Activated B cell treated with CpG ODN at 0.5 μM for 24 hours (primary cell): ENCODE measurements around the gene GGT7. TPM values are rescaled to one million over a fixed set of nuclear protein-coding genes. Genes with fewer than 3 reads are reported as not detected.

Source experiments
- ATAC-seq: fragments of 200-7000 bp; cut with Tn5 transposase; one replicate; pipeline ENCODE4 v1.10.0; 2021; ENCODE audit warnings: low read depth, mild to moderate bottlenecking, moderate library complexity
- CTCF ChIA-PET: fragments of 350-600 bp; sonication (Branson Sonifier 250); formaldehyde crosslinking; loops from one replicate; lab custom pipeline; 2021; ENCODE audit warnings: antibody characterized with exemption; lab: Charles Lee
- POLR2A ChIA-PET: fragments of 350-600 bp; sonication (Branson Sonifier 250); formaldehyde crosslinking; loops from one replicate; lab custom pipeline; 2021; ENCODE audit warnings: antibody characterized with exemption; lab: Charles Lee
- DNase-seq: peaks from one replicate; pipeline ENCODE4 v3.0.0; 2022
- H3K27ac Mint-ChIP-seq: one replicate; pipeline ENCODE4 v1.8.0; 2020; ENCODE audit warnings: mixed read lengths
- H3K27me3 Mint-ChIP-seq: one replicate; pipeline ENCODE4 v1.8.0; 2021; ENCODE audit warnings: mixed read lengths
- H3K36me3 Mint-ChIP-seq: one replicate; pipeline ENCODE4 v1.8.0; 2021; ENCODE audit warnings: low read depth, mixed read lengths
- H3K4me1 Mint-ChIP-seq: one replicate; pipeline ENCODE4 v1.8.0; 2021; ENCODE audit warnings: mixed read lengths
- H3K4me3 Mint-ChIP-seq: one replicate; pipeline ENCODE4 v1.8.0; 2020; ENCODE audit warnings: mild to moderate bottlenecking, mixed read lengths
- H3K9me3 Mint-ChIP-seq: one replicate; pipeline ENCODE4 v1.8.0; 2020; ENCODE audit warnings: mixed read lengths
- intact Hi-C: fragments of 100-400 bp; cut with micrococcal nuclease; formaldehyde crosslinking; loops from one replicate; pipeline ENCODE4 v1.15.1; 2024
- total RNA-seq: library from RNA; stranded (reverse); gene quantifications from 2 replicates; pipeline ENCODE4 v1.2.3, GENCODE V29; 2022
- TF ChIP-seq, protein P1 (sequence below): fragments of 200-600 bp; IDR thresholded peaks from one replicate; pipeline ENCODE4 v1.8.0; 2022; ENCODE audit warnings: antibody characterized with exemption, mild to moderate bottlenecking

GGT7 gene
- total RNA-seq, 1 donor from 2014 or later, result 20.6 TPM

DNA sequence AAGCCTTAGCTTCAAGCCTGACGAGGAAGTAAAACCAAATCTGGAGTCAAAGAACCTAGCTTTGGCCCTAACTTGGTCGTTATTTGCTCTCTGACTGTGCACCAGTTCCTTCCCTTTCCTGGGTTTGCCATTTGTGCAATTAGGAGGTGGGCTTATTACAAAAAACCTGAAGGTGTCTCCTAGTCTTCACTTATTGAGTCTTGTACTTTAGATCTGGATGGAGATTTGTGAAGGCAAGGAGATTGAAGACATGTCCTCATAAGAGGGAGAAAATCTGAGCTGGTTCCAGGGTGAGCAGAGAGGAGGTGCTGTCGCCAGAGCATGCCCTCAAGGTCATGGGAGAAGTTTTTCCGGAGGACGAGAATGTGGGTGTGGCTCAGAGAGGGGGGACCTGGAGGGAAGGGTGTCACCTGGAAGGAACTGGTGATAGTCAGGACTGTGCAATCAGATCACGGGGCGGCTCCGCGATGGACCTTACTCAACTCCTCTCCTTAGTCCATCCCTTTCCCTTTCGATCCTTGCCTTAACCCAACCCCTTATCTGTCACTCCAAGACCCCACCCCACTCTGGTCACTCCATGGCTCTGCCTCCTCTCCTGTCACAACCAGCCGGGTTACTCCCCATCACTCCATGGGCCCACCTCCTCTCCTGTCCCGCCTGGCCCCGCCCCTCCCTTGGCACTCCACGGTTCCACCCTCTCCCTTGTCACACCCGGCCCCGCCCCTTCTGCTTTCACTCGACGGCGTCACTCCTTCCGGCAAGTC, 3.2 kb upstream of the GGT7 start:
- Mint-ChIP-seq H3K36me3 (no peaks in the 10 kb centered on the region), H3K4me1 (peaks cover 53% of the 10 kb centered on the region), H3K27me3 (no peaks in the 10 kb centered on the region), H3K9me3 (no peaks in the 10 kb centered on the region), H3K27ac (peak overlapping the region; percentile 25), H3K4me3 (peak overlapping the region; percentile 86)
- ChIA-PET CTCF (no interaction called here), POLR2A (interaction anchor here (0.8 to 1.7 kb wide), 5 partner anchors 13 to 1077 kb away, joined by 3 to 16 read pairs (median 4); partner anchors contain the start of genes EDEM2, GSS and MYH7B)
- TF ChIP-seq, protein P1, sequence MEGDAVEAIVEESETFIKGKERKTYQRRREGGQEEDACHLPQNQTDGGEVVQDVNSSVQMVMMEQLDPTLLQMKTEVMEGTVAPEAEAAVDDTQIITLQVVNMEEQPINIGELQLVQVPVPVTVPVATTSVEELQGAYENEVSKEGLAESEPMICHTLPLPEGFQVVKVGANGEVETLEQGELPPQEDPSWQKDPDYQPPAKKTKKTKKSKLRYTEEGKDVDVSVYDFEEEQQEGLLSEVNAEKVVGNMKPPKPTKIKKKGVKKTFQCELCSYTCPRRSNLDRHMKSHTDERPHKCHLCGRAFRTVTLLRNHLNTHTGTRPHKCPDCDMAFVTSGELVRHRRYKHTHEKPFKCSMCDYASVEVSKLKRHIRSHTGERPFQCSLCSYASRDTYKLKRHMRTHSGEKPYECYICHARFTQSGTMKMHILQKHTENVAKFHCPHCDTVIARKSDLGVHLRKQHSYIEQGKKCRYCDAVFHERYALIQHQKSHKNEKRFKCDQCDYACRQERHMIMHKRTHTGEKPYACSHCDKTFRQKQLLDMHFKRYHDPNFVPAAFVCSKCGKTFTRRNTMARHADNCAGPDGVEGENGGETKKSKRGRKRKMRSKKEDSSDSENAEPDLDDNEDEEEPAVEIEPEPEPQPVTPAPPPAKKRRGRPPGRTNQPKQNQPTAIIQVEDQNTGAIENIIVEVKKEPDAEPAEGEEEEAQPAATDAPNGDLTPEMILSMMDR, result no peak
- DNase-seq (no peak), ATAC-seq (peak; percentile 79)
- intact Hi-C loops, result loop anchor here (1.0 to 10.0 kb wide), 9 partner anchors 51 to 1079 kb away; partner anchors contain the start of genes AHCY, DYNLRB1, ERGIC3 and GSS

DNA sequence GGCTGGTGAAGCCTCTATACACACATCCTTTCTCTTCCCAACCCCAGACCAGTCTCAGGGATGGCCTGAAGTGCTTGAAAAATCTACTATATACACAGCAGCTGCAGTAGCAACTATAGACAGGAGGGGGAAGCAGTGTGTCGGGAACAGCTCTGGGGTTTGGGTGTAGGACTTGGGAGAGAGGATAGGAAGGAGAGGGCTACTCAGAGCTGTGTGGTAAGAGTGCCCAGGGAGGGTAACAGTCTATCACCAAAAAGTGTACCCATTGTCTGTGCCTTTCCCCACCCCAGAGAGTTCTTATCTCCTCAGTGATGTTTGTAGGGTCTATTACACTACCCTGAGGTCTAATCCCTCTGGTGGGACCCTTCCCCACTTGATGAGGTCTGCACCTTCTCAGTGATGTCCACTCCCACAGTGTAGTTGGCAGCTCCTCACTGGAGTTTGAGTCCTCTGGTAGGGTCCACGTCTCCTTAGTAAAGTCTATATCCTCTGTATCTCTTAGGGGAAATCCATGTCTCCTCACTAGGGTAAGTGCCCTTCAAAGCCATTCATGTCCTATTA, 1.5 kb upstream of the GGT7 start:
- TF ChIP-seq, protein P1, result no peak

DNA sequence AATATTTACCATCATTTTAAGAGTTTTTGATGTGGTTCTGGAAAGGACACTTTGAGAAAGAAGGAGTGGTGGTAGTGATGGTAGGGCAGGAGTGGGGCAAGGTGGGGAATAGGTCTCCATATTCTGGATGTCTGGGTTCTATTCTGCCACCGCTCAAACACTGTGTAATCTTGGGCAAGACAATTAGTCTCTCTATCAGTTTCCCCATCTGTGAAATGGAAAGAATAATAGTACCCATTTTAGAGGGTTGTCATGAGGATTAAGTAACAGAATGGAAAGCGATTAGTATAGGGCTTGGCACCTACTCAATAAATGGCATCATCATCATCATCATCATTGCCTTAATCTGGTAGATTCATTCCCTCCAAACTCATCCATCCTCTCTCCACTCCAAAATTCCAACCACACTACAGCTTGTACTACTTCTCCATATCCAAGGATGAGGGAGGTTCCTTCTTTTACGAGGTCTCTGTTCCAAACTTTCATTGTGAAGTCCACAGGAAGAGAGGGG, 982 bp upstream of the GGT7 start:
- Mint-ChIP-seq H3K27ac (peak overlapping the region; percentile 13), H3K36me3 (no peaks in the 10 kb centered on the region), H3K4me1 (peaks cover 53% of the 10 kb centered on the region), H3K4me3 (peak overlapping the region; percentile 78), H3K27me3 (no peaks in the 10 kb centered on the region), H3K9me3 (no peaks in the 10 kb centered on the region)
- ATAC-seq (no peak), DNase-seq (no peak)
- POLR2A ChIA-PET, result interaction anchor here (1.1 kb wide), 1 partner anchor 219 kb away, joined by 3 read pairs; the partner anchor contains the start of gene TRPC4AP
- intact Hi-C loops, result loop anchor here (1.0 to 10.0 kb wide), 3 partner anchors 223 to 1081 kb away; partner anchors contain the start of gene SCAND1
- CTCF ChIA-PET, result interaction anchor here (0.6 to 1.7 kb wide), 6 partner anchors 35 to 336 kb away, joined by 3 to 8 read pairs (median 4); partner anchors contain the start of genes GSS and MYH7B
- TF ChIP-seq, protein P1, result no peak

More for the DNA sequence above, 1.5 kb upstream of the GGT7 start:
- ATAC-seq (no peak), DNase-seq (no peak)
- Mint-ChIP-seq H3K27me3 (no peaks in the 10 kb centered on the region), H3K27ac (no peak overlapping the region), H3K4me3 (peak overlapping the region; percentile 78), H3K36me3 (no peaks in the 10 kb centered on the region), H3K4me1 (peaks cover 53% of the 10 kb centered on the region), H3K9me3 (no peaks in the 10 kb centered on the region)
- ChIA-PET POLR2A (no interaction called here), CTCF (interaction anchor here (1.0 to 1.7 kb wide), 4 partner anchors 36 to 335 kb away, joined by 3 to 8 read pairs (median 4); partner anchors contain the start of genes GSS and MYH7B)
- intact Hi-C loops, result loop anchor here (1.0 to 10.0 kb wide), 3 partner anchors 222 to 1081 kb away; partner anchors contain the start of gene SCAND1

DNA sequence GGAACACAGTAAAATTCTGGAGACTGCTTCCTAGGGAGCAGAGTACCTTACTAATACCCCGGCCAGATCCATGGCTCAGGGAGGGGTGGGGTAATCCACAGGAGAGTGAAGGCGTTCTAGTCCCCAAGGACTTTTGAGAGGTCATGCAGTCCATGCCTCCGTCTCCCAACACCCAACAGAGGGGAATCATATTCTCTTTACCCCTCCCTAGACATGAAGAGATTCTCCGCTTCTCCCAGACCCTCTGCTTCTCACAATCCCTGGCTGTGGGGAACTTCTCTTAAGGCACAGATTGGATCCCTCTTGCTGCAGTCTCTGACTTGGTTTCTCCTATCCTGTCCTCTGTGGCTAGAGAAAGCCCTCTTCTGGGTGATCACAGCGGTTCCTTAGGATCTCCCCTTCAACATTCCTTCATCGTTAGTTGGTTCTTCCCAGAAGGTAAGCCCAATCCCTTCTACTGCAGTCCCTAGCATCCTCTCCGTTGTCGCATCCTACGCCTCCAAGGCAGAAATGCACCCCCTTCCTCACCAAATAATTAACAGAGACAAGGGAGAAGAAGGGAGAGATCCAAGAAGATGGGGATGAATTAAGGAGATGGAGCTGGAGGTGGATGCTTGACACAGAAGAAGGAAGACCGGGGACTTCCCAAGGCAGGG, 562 bp downstream of the GGT7 start:
- Mint-ChIP-seq H3K4me1 (peaks cover 50% of the 10 kb centered on the region), H3K9me3 (no peaks in the 10 kb centered on the region), H3K36me3 (no peaks in the 10 kb centered on the region), H3K4me3 (peak overlapping the region; percentile 84), H3K27me3 (no peaks in the 10 kb centered on the region), H3K27ac (peak overlapping the region; percentile 77)
- CTCF ChIA-PET, result interaction anchor here (1.0 to 1.3 kb wide), 3 partner anchors 84 to 198 kb away, joined by 3 to 6 read pairs (median 4); partner anchors contain the start of genes GSS and MYH7B
- POLR2A ChIA-PET, result interaction anchor here (1.1 to 1.3 kb wide), 2 partner anchors 84 to 220 kb away, joined by 3 read pairs; partner anchors contain the start of genes MYH7B and TRPC4AP
- ATAC-seq (no peak), DNase-seq (no peak)
- intact Hi-C loops, result loop anchor here (1.0 to 10.0 kb wide), 3 partner anchors 84 to 1083 kb away; partner anchors contain the start of genes SCAND1 and TRPC4AP
- TF ChIP-seq, protein P1, result no peak
